WI38 (cell line): ENCODE data around the gene CFAP70.

Experiments used
- H3K4me3 ChIP-seq: 2 replicates; pipeline ENCODE4 v1.5.1; 2011; ENCODE audit warnings: low read depth, mild to moderate bottlenecking, control low read depth, low read length
- TF ChIP-seq, protein P1 (sequence below): IDR thresholded peaks from 2 replicates; pipeline ENCODE4 v1.5.1; 2012; ENCODE audit warnings: low read depth, mild to moderate bottlenecking, control low read depth, low read length

The CFAP70 gene

DNA sequence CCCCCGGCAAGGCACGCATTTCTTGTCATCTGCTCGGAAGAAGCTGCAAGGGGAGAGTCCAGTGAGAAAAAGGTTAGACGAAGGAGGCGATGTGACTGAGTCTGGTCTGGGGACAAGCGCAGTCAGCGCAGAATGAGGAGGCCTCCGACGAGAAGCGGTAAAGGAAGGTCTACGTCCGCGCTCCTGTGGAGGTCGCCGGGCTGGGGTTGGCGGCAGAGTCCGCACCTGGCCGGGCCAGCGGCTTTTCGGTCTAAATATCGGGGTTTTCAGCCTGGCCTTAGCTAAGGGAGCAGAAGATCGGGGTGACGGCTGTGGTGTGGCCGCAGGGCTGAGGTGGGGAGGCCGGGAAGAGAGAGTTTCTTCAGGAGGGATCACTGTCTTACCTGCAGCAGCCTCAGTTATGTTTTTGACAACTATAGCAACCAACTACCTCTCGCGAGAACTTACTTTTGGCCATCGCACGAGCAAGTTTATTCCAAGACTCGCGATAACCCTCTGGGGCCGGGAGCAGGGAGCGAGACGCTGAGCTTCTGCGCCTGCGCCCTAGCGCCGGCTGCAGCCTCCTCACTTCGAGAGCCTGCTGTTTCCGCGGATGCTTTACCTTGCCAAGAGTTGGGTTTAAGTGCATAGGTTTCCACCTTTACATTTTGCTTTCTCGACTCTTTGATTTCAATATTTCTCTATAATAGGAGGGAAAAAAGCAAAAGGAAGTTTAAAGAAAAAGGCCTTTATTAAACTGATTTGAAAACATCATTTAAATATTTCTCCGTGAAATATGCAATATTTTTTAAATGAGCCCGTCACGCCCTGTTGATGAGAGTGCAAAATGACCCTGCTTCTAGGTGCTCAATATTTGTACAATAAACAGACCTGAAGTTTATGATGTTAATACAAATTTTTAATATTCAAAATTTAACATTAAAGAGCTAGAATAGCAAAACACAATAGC is at the start of gene CFAP70:
Gene CFAP70, minus strand, starts transcription at position 534 of the 949 bp plus-strand sequence. CDS start 4,068 bp downstream, outside the sequence.
- TF ChIP-seq, protein P1, sequence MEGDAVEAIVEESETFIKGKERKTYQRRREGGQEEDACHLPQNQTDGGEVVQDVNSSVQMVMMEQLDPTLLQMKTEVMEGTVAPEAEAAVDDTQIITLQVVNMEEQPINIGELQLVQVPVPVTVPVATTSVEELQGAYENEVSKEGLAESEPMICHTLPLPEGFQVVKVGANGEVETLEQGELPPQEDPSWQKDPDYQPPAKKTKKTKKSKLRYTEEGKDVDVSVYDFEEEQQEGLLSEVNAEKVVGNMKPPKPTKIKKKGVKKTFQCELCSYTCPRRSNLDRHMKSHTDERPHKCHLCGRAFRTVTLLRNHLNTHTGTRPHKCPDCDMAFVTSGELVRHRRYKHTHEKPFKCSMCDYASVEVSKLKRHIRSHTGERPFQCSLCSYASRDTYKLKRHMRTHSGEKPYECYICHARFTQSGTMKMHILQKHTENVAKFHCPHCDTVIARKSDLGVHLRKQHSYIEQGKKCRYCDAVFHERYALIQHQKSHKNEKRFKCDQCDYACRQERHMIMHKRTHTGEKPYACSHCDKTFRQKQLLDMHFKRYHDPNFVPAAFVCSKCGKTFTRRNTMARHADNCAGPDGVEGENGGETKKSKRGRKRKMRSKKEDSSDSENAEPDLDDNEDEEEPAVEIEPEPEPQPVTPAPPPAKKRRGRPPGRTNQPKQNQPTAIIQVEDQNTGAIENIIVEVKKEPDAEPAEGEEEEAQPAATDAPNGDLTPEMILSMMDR, result no peak
- peak within 1 kb of the TSS; percentile 68 for H3K4me3 ChIP-seq

DNA sequence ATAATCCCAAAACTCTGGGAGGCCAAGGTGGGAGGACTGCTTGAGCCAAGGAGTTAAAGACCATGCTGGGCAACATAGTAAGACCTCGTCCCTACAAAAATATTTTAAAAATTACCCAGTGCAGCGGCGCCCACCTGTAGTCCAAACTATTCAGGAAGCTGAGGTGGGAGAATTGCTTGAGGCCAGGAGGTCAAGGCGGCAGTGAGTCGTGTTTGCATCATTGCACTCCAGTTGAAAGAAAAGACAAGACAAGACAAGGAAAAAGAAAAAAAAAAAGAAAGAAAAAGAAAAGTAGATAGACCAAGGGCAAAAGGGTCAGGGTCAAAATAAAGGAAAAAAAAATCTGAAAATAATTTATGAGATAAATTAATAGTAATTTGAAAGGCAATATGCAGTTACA is 49.4 kb upstream of the CFAP70 start:
- no peak overlapping the region for H3K4me3 ChIP-seq
- TF ChIP-seq, protein P1, result no peak

DNA sequence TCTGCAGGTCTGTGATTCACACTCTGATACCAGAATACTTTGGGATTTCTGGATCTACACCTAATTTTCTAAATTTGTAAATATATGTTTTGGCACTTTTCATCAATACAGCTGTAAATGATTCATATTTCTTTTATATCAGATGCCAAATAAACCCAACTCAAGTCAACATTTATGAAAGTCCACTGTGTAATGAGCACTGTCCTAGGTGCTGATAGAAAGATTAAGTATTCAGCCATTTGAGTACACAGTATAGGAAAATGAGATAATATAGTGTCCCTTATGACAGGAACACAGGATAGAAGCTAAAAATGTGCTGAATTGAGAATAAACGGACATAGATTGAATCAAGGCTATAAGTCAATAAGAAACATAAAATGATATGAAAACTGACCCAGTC is 48.8 kb upstream of the CFAP70 start:
- no peak overlapping the region for H3K4me3 ChIP-seq
- TF ChIP-seq, protein P1, result no peak

DNA sequence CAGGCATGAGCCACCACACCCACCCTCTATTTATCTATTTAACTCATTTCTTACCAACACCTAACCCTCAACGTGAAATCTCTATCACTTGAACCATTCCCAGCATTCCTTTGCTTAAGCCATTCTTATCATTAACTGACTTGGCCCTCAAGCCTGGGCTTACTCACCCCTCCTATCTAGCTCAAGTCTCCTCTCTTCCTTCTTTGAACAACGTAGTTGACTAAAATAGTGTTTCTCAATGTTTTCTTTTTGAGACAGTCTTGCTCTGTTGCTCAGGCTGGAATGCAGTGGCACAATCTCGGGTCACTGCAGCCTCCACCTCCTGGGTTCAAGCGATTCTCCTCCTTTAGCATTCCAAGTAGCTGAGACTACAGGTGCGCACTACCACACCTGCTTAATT is 48.2 kb upstream of the CFAP70 start:
- TF ChIP-seq, protein P1, result no peak
- H3K4me3 ChIP-seq, result no peak overlapping the region

DNA sequence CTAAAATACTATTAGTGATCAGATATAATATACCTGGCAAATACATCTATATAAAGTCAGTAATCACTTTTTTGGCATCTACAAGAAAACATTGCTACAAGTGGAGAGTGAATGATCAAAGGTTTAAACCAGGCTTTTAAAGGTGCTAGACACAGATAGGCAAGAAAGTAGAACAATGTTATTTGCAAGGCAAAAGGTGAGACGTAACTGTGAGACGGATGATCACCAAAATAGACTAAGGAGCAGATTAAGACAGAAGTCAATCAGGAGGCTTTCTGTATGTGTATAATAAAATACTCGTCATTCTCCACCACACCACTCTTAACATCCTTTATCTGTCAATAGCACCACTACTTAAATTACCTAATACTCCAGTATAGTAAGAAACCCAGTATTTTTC is 46.9 kb upstream of the CFAP70 start:
- TF ChIP-seq, protein P1, result no peak

DNA sequence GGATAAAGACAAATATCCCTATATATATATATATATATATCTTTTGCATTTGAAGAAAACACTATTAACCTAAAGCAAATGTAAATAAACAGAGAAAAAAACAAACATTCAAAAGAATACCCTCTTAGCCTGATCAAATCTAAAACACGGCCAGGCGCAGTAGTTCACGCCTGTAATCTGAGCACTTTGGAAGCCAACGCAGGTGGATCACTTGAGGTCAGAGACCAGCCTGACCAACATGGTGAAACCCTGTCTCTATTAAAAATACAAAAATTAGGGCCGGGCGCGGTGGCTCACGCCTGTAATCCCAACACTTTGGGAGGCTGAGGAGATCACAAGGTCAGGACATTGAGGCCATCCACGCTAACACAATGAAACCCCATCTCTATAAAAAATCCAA is 46.0 kb upstream of the CFAP70 start:
- H3K4me3 ChIP-seq, result no peak overlapping the region
- TF ChIP-seq, protein P1, result no peak

More for the DNA sequence above, 46.9 kb upstream of the CFAP70 start:
- no peak overlapping the region for H3K4me3 ChIP-seq

DNA sequence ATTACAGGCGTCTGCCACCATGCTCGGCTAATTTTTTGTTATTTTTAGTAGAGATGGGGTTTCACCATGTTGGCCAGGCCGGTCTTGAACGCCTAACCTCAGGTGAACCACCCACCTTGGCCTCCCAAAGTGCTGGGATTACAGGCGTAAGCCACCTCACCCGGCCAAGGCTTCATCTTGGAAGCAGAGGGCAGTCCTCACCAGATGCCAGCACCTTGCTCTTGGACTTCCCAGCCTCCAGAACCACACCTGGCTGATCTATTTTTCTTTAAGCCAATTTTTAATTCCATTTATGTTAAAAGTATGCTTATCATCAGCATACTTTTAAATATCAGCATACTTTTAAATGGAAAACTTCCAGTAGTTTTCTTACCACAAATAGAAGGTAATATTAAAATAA is 43.0 kb upstream of the CFAP70 start:
- H3K4me3 ChIP-seq, result no peak overlapping the region
- TF ChIP-seq, protein P1, result no peak
